NCI-H2171 (cell line): ENCODE measurements around the gene CPS1.

Experiments
- DNase-seq: peaks from one replicate; lab custom pipeline; 2025; lab: John Stamatoyannopoulos, UW

The CPS1 gene

DNA sequence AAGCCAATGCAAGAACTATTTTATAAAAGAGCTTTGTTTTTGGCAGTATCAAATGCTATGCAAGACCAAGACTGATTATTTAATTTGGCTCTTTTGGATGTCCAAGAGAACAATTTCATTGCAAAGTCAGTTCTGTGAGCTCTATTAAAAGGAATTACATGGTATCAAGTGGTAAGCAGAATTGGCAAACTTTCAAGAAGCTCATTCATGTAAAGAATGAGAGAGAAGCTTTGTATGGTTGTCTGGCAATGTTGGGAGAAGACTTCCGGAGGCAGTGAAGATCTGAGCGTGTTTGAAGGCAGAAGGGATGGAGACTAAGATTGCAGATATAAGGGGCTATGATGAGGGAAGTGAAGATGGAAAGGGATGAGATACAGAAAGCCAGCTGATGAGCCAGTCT lies 49.6 kb downstream of the CPS1 start:
- DNase-seq: no peak

- no peak for DNase-seq
Measured at GRCh38 chr2:210611466-210611865, 55.1 kb downstream of the CPS1 start.

GRCh38 chr2:210616074-210616473 lies 59.7 kb downstream of the CPS1 start:
- no peak for DNase-seq

- DNase-seq: no peak
Measured at GRCh38 chr2:210617318-210617717, 60.9 kb downstream of the CPS1 start.

DNA sequence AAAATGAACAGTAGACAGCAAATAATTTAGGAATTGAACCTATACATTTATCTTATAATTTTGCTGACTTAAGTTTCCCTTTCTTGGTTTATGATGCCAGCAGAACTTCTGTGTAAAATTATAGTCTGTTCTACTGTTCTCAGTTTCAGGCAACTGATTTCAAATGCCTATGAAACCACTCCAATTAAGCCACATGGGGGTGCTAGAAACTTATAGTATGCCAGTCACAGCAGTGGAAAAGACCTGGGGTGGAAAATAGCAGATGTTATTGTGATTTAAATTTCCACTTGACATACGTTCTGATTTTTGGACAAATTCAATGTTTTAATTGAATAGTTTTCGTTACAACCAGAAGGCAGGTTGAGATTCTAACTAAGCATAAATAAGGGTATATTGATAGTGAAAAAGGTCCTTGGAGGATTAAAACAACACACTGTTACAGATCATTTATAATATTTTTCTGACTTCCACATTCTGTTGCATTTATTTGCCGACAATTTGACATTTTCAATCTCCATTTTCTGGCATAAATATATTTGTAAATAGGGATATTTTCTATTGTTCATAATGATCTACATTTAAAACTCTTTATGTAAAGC lies 61.4 kb downstream of the CPS1 start:
- peak; percentile 71 for DNase-seq

GRCh38 chr2:210620456-210620855 lies 64.1 kb downstream of the CPS1 start:
- no peak for DNase-seq

DNA sequence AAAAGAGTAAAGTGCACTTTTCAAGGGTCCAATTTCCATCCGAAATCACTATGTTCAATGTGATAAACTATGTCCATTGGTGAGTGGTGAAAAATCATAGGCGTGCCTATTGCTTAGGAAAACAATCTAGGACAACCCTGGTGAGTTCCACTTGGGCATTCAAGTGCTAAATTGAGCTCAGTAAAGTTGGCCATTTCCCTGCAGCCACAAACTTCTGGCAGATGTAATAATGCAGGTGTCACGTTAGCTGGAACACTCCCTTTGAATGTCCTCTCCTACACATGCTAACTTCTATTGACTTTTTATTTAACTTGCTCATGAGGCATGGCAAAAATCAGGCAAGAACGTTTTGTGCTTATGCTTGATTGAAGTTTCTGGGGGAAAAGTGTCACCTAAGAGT lies 67.1 kb downstream of the CPS1 start:
- no peak for DNase-seq

DNA sequence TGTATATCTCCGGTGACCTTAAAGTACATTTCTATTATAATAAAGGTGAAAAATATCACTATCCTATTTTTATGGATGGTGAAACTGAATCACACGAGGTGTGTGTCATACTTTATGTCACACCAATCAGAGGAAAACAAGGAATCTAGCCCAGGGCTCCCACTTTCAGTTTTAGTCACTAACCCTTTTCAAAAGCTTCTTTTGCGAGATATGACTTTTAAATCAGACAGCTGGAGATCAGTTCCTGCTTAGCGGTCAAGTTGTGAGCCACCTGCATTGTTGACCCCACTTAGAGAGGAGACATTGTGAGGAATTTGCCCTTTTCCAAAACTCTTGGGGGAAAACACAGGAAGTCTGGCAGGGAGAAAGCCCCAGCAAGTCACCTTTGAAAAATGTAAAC lies 70.5 kb downstream of the CPS1 start:
- no peak for DNase-seq

DNA sequence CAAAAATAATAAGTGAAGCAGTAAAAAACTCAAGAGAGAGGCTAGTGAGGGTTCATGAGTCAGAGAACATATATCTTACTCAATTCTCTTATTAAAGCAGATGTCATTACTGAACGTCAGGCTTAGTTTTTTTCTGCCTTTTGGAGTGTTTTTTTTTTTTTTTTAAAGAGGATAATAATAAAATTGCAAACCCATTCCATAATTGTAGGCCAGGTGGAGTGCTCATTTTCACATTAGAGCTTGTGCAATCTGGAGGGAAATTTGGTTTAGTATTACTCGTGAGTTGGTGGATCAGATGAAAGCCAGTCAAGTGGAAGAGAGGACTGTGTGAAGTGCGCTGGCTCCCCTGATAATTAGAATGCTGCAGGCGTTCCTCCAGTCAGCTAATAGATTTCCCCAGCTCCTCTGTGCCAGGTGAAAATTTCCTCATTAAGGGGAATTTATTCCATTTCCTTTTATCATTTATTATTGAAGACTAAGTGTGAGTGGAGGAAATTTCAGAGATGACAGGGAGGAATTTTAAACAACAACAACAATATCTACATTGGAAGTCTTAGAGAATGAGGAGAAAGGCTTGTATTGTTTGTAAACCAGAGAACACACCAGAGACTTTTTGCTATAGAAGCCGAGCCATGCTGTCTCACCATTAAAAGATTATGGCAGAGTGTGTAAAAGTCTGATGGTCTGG lies 74.6 kb downstream of the CPS1 start:
- peak; percentile 97 for DNase-seq

DNA sequence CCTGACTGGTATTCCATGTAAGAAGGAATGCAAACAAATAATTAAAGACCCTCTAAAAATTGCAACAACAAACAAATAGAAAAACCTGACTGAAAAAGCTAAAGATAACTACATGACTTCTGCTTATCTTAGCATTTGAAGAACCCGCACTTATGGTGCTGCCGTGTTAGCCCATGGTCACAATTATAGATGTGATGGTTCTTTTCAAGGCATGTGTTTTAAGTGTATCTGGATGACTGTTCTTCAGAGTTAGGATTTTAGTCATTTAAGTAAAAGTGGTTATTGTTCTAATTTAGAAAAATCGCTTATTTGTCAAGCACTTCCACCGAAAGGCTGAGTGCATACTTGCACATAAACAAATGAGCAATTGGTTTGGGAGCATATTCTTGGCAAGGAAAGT lies 77.3 kb downstream of the CPS1 start:
- DNase-seq: no peak

GRCh38 chr2:210635257-210635656 lies 78.9 kb downstream of the CPS1 start:
- no peak for DNase-seq

GRCh38 chr2:210642333-210642732 lies 85.9 kb downstream of the CPS1 start:
- no peak for DNase-seq

GRCh38 chr2:210647151-210647550 lies 90.8 kb downstream of the CPS1 start:
- DNase-seq: no peak

DNA sequence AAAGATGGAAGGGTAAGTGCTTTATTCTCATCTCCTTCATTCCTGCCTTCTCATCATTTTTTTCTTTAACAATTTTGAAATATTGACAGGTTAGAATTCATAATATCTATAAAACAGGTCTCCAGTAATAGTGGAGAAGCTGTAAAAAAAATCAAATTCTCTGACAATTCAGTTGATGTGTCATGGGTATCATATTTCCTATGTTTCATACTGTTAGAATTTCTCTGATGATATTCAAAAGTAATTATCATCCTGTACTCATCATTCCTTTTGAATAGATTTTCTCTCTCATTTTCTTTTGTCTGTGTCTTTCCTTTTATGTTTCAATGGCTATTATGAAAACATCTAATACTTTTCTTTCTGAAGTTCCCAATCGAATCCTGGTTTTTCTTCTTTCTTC lies 97.7 kb downstream of the CPS1 start:
- DNase-seq: no peak

DNA sequence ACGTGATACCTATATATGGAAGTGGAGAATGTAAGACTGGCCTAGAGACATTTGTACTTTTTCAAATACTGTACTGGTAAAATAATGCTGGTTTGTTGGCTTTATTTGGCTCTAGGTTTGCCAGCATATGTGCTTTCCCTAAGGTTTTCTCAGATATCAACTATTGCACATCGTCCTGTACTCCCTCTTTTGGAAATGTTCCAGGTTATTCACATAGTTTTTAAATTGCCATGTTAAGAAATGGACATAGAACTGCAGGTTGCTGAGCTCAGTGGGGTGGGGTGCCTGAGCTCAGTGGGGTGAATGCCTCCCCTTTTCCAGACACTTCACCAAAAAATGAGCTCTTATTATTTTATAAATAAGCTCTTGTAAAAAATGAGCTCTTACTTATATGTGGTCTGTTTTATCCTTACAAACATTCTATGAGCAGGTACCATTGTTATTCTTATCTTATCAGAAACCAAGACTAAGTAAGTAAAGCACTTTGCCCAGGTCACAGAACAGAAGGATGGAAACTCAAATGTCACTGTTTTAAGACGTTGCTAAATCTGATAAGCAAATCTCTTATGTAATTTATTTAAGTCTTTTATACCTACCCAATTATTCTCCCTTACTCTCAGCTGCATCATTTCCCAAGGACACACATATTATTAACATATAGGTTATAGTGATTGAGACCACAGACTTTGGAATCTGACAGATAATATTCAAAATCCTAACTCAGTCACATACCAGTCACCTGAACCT lies 99.0 kb downstream of the CPS1 start:
- DNase-seq: peak; percentile 30

- DNase-seq: no peak
Measured at GRCh38 chr2:210657874-210658273, 101.5 kb downstream of the CPS1 start.

- DNase-seq: no peak
Measured at GRCh38 chr2:210660751-210661150, 104.4 kb downstream of the CPS1 start.

DNA sequence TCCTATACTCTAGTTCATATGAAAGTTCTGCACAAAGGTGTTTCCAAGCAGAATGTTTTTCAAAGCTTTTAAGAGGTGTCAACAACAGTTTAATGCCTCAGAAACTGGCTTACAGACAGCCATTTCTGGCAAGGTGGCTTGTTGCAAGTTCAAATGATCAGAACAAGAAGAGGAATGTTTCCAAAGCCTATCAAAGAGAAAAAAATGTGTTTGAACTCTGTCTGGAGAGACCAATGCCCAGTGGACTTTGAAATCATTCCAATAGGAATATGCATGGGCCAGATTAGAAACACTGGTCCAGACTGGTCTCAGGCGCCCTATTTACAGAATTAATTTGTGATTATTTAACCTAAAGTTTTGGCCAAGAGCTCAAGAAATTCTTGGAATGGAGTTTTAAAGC lies 106.2 kb downstream of the CPS1 start:
- DNase-seq: no peak

GRCh38 chr2:210663631-210664089 lies 107.3 kb downstream of the CPS1 start:
- no peak for DNase-seq

DNA sequence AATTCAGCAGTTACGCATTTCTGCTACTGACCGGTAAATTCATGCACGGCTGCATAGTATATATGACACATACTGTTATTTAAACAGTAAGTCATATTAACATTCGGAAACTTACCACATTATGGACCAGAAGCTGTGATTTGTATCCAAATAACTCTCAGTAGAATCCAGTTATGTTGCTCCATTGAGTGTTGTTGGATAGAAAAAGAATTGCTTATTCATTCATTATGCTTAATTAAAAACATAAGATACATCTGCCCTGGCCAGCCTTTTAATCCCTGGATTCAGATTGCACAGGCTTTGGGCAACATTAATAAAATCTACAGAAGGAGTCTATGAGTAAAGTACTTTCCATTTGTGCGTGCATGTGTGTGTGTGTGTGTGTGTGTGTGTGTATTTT lies 111.3 kb downstream of the CPS1 start:
- no peak for DNase-seq

GRCh38 chr2:210671065-210671464 lies 114.7 kb downstream of the CPS1 start:
- no peak for DNase-seq

- no peak for DNase-seq
Measured at GRCh38 chr2:210673117-210673516, 116.7 kb downstream of the CPS1 start.

- DNase-seq: no peak
Measured at GRCh38 chr2:210676067-210676466, 119.7 kb downstream of the CPS1 start.
